WERI-Rb-1 (cell line): ENCODE measurements around the gene TBRG4.

Source experiments
- DNase-seq: peaks from one replicate; pipeline ENCODE4 v3.0.0-alpha.2; 2020
- H3K27ac ChIP-seq: fragments of 250-450 bp; sonication (Bioruptor Pico); 2 replicates; pipeline ENCODE4 v1.5.1; 2020; ENCODE audit warnings: mild to moderate bottlenecking, moderate library complexity
- H3K27me3 ChIP-seq: fragments of 250-450 bp; sonication (Bioruptor Pico); 2 replicates; pipeline ENCODE4 v1.5.1; 2021; ENCODE audit warnings: mild to moderate bottlenecking, low read depth, moderate library complexity; ENCODE audit not compliant: insufficient read depth, severe bottlenecking
- H3K36me3 ChIP-seq: fragments of 250-450 bp; sonication (Bioruptor Pico); 2 replicates; pipeline ENCODE4 v1.5.1; 2020; ENCODE audit warnings: mild to moderate bottlenecking, moderate library complexity
- H3K4me3 ChIP-seq: 2 replicates; pipeline ENCODE4 v1.5.1; 2011; ENCODE audit warnings: low read depth, mild to moderate bottlenecking, control low read depth, low read length
- H3K9me3 ChIP-seq: fragments of 250-450 bp; sonication (Bioruptor Pico); 2 replicates; pipeline ENCODE4 v1.5.1; 2021; ENCODE audit warnings: mild to moderate bottlenecking, moderate library complexity; ENCODE audit not compliant: severe bottlenecking
- CTCF ChIP-seq: IDR thresholded peaks from 2 replicates; pipeline ENCODE4 v1.5.1; 2011; ENCODE audit warnings: low read depth, mild to moderate bottlenecking, control low read depth, inconsistent platforms, low read length

The TBRG4 gene

GRCh38 chr7:45088146-45088701 lies 23.3 kb downstream of the TBRG4 start:
- Histone ChIP-seq H3K9me3 (no peaks in the 10 kb centered on the region), H3K27ac (no peak overlapping the region), H3K27me3 (no peaks in the 10 kb centered on the region), H3K36me3 (peaks cover 8% of the 10 kb centered on the region; the same call in 1 of the 2 replicates), H3K4me3 (peak overlapping the region; percentile 60)
- TF ChIP-seq CTCF = no peak
- peak; percentile 44 for DNase-seq

DNA sequence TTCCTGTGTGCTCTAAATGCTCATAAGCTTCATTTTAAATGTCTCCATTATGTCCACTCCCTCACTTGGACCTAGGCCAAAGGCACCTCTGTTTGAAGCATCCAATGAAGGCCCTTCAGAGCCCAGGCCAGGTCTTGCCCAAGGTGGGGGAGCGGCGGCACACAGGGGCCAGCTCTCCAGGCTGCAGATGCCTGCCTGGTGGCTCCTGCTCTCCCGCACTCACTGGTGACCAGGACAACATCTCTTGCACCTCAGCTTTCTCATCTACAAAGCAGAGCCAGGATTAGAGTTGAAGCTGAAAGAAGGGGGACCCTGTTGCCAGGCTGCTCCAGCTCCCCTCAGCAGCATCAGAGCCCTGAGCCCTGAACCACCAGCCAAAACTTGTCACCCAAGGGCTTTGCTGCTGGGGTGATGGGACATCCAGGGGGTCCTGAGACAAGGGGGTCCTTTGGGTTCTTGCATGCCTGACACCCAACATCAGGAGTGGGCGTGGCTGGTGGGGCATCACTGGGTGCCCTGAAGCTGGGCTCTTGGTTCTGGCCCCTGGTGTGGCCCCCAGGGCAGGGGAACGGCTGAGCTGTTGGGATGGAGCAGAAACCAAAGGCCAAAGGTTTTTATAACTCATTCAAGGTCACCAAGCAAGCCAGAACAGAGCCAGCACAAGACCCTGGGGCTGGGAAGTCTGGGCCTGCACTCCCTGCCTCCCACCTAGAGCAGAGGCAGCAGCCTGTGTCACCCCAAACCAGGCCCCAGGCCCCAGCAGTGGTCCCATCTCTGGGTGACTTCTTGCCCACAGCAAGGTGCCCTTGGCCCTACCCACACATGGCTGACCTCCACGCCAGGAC lies 24.0 kb downstream of the TBRG4 start:
- H3K4me3 ChIP-seq = peak overlapping the region; percentile 60; the same call in 1 of the 2 replicates
- H3K27me3 ChIP-seq = no peaks in the 10 kb centered on the region
- H3K27ac ChIP-seq = no peak overlapping the region
- H3K36me3 ChIP-seq = peaks cover 8% of the 10 kb centered on the region; the same call in 1 of the 2 replicates
- H3K9me3 ChIP-seq = no peaks in the 10 kb centered on the region
- DNase-seq = no peak
- TF ChIP-seq CTCF = no peak

- no peak for TF ChIP-seq CTCF
- Histone ChIP-seq H3K4me3 (no peak overlapping the region), H3K27me3 (no peaks in the 10 kb centered on the region), H3K36me3 (peaks cover 8% of the 10 kb centered on the region; the same call in 1 of the 2 replicates), H3K27ac (no peak overlapping the region), H3K9me3 (no peaks in the 10 kb centered on the region)
- DNase-seq = no peak
Observed at GRCh38 chr7:45086331-45087065, 25.0 kb downstream of the TBRG4 start.

GRCh38 chr7:45085619-45086200 lies 25.8 kb downstream of the TBRG4 start:
- no peak for DNase-seq
- H3K36me3 ChIP-seq = peaks cover 8% of the 10 kb centered on the region; the same call in 1 of the 2 replicates
- no peaks in the 10 kb centered on the region for H3K9me3 ChIP-seq
- H3K4me3 ChIP-seq = no peak overlapping the region
- H3K27ac ChIP-seq = no peak overlapping the region
- H3K27me3 ChIP-seq = no peaks in the 10 kb centered on the region
- no peak for TF ChIP-seq CTCF

DNA sequence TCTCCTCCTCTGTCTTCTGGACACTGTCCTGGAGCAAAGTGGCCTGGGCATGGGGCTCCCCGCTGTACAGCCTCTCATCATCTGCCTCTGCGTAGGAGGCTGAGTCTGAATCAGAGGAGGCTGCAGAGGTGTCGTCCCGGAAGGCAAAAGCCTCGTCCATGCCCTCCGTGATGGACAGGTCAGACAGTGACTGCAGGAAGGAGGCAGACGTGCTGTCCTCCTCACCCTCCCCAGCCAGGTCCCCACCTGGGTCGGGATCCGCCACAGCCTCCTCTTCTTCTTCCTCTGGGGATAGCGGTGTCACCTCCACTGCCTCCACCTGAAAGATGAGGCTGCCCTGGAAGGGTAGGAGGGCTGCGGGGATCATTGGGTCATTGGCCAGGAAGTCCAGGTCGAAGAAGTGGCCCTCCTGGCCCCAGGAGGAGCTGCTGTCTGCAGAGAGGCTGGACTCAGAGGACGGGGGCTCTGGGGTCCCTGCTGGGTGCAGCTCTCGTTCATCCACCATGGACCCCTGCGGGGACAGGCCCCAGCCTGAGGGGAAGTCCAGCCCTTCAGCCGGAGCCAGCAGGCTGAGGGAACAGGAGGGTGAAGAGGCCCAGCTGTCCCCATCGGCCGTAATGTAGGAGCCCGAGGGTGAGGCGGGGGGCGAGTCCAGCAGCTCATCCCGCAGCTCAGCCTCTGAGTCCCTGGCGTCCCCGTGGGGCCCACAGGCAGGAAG lies 26.4 kb downstream of the TBRG4 start:
- H3K9me3 ChIP-seq = no peaks in the 10 kb centered on the region
- no peak overlapping the region for H3K27ac ChIP-seq
- no peak for DNase-seq
- H3K4me3 ChIP-seq = no peak overlapping the region
- peaks cover 8% of the 10 kb centered on the region; the same call in 1 of the 2 replicates for H3K36me3 ChIP-seq
- H3K27me3 ChIP-seq = no peaks in the 10 kb centered on the region
- TF ChIP-seq CTCF = no peak
